Measurements from ENCODE around the gene CENPO.

CENPO gene

DNA sequence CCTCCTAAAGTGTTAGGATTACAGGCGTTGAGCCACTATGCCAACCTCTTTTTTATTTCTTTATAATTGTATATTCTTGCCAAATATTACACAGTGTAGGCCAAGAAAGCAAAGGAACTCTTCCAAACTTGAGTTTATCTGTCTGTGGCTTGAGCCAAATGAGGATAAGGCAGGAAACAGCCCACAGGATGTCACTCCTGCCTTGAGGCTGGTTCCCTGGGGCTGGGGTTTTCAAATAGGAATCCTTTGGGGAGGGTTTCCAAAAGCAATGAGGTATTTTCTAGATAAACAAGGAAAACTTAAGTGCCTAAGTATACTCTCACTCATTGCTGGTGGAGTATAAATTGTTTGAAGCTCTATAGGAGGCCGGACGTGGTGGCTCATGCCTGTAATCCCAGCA is 70.4 kb downstream of the CENPO start:
- Mint-ChIP-seq H3K4me3 (no peak overlapping the region), H3K4me1 (ENCODE audit: low read depth) (peaks cover 3% of the 10 kb centered on the region), H3K36me3 (ENCODE audit: low read depth) (no peaks in the 10 kb centered on the region), H3K9me3 (no peaks in the 10 kb centered on the region), H3K27ac (no peak overlapping the region), H3K27me3 (ENCODE audit: low read depth) (no peaks in the 10 kb centered on the region)

DNA sequence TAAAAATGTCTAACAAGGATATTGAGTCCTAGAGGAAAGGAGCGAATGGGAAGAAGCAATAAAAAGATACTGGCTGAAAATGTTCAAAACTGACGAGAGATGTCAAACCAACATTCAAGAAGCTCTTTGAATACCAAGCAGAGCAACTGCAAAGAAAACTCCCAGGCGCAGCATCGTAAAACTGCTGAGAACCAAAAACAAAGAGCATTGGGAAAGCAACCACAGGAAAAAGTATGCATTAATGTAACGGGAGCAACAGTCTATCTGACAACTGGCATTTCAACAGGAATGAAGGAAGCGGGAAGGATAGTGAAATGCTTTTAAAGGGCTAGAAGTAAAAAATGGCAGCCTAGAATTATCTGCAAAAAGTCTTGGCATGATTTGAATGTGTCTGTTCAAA is 73.7 kb downstream of the CENPO start:
- H3K4me3 Mint-ChIP-seq: no peak overlapping the region
- no peaks in the 10 kb centered on the region for H3K27me3 Mint-ChIP-seq (ENCODE audit: low read depth)
- no peaks in the 10 kb centered on the region for H3K36me3 Mint-ChIP-seq (ENCODE audit: low read depth)
- no peaks in the 10 kb centered on the region for H3K9me3 Mint-ChIP-seq
- no peak overlapping the region for H3K27ac Mint-ChIP-seq
- H3K4me1 Mint-ChIP-seq (ENCODE audit: low read depth): peaks cover 3% of the 10 kb centered on the region

DNA sequence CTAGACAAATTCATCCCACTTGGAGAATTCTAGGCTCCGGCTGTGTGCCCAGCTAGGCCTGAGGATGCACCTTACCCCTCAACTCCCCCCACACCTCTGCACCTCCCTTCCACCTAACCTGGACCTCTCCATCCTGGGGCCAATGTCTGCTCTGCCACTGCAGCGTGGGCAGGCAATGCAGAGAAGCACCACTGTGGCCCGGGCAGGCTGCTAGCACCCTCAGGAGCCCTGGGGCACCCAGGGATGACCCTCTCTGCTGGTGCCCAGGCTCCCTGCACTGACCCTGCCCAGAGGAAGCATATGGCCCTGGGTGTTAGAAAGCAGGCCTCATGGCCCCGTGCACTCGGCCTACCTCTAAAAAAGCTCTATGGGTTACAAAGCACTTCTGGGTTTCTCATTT is 77.2 kb downstream of the CENPO start:
- Mint-ChIP-seq H3K27ac (no peak overlapping the region), H3K4me1 (ENCODE audit: low read depth) (peaks cover 3% of the 10 kb centered on the region), H3K9me3 (no peaks in the 10 kb centered on the region), H3K4me3 (no peak overlapping the region), H3K27me3 (ENCODE audit: low read depth) (no peaks in the 10 kb centered on the region), H3K36me3 (ENCODE audit: low read depth) (no peaks in the 10 kb centered on the region)

DNA sequence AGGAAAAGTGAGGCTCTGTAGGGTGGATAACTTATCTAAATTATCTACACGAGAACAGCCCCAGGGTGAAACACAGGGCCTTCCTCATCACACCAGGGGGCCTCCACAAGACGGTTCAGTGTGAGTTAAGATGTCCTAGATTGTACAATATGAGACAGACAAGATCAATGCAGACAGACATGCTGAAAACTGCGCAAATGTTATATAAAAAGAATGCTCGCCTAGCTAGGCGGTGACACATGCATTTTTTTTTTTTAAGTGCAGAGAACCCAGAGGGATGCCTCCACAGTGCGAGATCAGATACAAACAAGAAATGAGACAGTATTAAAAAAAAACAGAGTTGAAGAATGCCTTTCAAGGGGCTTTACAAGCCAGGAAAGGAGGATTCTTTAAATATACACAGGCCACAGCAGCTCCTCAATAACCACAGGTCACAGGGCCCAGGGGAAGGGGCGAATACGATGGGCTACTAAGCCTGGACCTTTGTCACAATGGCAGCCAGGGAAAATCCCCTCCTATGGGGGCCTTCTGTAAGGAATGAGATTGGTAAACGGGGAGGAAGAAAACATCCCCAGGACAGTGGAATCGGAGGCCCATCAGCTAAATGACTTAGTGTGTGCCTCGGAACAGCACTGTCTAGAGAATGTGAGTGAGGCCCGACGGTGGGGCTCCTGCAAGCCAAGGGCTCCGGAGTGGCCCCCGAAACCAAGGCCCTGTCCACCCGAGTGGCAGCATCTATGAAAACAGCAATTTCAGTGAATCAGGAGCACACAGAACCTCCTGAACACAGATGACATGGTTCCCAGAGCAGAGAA is 77.9 kb downstream of the CENPO start:
- H3K9me3 Mint-ChIP-seq: no peaks in the 10 kb centered on the region
- no peak overlapping the region for H3K27ac Mint-ChIP-seq
- no peak overlapping the region for H3K4me3 Mint-ChIP-seq
- H3K36me3 Mint-ChIP-seq (ENCODE audit: low read depth): no peaks in the 10 kb centered on the region
- no peaks in the 10 kb centered on the region for H3K27me3 Mint-ChIP-seq (ENCODE audit: low read depth)
- H3K4me1 Mint-ChIP-seq (ENCODE audit: low read depth): peaks cover 3% of the 10 kb centered on the region

DNA sequence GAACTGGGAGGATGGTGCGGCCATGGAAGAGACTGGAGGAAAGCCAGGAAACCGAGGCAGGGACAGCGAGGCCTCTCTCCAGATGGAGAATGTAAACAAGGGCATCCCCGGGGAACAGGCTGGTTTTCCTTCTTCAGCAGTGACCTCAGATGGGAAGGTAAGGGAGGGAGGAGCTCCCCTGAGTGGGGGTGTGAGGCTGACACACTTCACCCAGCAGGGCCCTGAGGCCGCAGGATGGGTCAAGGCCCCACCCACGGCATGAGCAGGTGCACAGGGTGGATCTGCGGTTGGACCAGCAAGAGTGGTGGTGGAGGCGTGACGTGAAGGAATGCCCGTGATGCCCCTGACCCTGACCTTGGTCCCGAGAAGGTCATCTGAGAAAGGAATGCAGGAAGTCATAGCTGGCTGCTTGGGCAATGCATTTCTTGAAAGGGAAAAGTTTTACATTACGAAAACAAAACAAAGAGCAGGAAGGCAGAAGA is 78.7 kb downstream of the CENPO start:
- Mint-ChIP-seq H3K27ac (no peak overlapping the region), H3K9me3 (no peaks in the 10 kb centered on the region), H3K4me1 (ENCODE audit: low read depth) (peaks cover under 1% of the 10 kb centered on the region), H3K36me3 (ENCODE audit: low read depth) (no peaks in the 10 kb centered on the region), H3K27me3 (ENCODE audit: low read depth) (no peaks in the 10 kb centered on the region), H3K4me3 (no peak overlapping the region)

All from T-helper 1 cell treated with Interleukin-12 subunit alpha and Interleukin-12 subunit beta and Interleukin-4 antibody, amounts not matched to agents 30 μg/mL and 1 μg/mL, for 36 hours (primary cell).